Measurements from ENCODE around the gene ABCB8. TPM values are rescaled to one million over a fixed set of nuclear protein-coding genes. Genes with fewer than 3 reads are reported as not detected.

ABCB8 gene
- total RNA-seq (2022; extraction: Qiagen RNA extraction; ENCODE audit: low read depth), result 38.3 to 53.5 TPM (median 45.1 TPM) in 5 replicates

GRCh38 chr7:151028131-151028947 is at the start of gene ABCB8:
TSS of gene ABCB8 (plus strand) at chr7:151028450. CDS start at chr7:151028516, 66 bp downstream.

GRCh38 chr7:150990416-150991186 is 37.6 kb upstream of the ABCB8 start, which contains the start of gene NOS3:
TSS of gene NOS3 (plus strand) at chr7:150991017. CDS start at chr7:150993804, 2,787 bp downstream.

GRCh38 chr7:151024435-151025056 is 3.7 kb upstream of the ABCB8 start, which contains the start of gene ATG9B:
TSS of gene ATG9B (minus strand) at chr7:151024494. CDS start at chr7:151024423, 71 bp downstream.

DNA sequence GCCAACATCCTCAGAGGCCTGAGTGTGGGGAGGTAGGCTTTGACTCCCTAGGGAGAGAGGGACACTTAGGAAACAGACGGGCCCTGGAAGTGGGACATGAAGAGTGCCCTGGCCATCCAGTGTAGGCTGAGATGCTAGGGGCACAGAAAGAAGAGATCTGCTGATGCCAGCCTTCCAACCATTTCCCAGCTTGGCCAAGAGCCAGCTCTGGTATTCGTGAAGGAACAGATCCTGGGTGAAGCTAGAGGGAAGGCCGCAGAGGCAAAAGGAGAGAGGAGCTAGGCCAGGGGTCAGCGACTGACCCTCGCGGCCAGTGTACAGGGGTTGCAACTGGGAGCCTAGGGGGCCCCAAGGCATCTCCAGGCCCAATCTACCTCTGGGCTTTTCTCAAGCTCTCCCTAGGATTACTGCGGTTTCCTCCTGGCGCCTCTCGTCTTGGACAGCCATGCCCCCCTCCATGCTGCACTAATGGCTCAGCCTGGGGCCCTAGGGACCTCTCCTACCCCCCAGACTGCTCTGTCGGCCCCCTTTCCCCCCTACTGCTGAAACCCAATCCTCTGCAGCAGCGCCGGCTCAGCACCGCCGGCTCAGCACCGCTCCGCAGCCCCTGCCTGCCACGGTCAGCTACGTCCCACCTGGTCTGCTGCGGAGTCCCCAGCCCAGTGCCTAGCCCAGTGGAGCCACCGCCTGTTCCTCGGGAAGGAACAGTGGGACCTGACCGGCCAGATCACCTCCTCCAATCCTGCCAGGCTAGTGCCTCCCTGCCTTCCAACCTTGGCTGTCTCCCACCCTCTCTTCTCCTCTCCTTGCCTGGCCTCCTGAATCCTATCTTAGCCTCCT is 19.9 kb downstream of the ABCB8 start, which contains the start of gene ASIC3:
Gene ASIC3, plus strand, starts transcription at position 556 of the 840 bp plus-strand sequence. CDS start 355 bp downstream, outside the sequence.

DNA sequence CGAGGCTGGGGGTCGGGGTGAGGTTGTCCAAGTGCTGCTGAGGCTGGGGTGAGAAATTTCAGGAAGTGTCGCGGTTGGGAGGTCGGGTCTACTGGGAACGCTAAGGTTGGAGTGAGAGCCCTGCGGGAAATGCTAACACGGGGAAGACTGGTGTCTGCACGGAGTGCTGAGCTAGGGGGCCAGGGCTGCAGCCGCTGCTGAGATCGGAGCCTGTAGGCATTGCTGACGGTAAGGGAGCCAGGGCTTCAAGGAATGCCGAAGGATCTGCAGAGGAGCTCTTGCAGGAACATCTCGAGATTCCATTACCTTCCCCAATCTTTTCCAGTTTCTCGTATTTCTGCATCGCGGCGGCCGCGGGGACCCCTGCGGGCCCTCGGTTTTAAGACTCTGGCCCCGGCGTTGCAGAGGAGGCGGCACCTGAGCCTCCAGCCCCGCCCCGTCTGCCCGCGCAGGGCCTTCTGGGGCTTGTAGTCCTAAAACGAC is 29.3 kb downstream of the ABCB8 start, which contains the start of gene CDK5:
Gene CDK5, minus strand, starts transcription at position 392 of the 483 bp plus-strand sequence. Its CDS starts 49 bp downstream, at position 343.

GRCh38 chr7:151059367-151060112 is 31.3 kb downstream of the ABCB8 start, which contains the start of gene SLC4A2:
TSS of gene SLC4A2 (plus strand) at chr7:151059589. CDS start at chr7:151061988, 2,399 bp downstream.

DNA sequence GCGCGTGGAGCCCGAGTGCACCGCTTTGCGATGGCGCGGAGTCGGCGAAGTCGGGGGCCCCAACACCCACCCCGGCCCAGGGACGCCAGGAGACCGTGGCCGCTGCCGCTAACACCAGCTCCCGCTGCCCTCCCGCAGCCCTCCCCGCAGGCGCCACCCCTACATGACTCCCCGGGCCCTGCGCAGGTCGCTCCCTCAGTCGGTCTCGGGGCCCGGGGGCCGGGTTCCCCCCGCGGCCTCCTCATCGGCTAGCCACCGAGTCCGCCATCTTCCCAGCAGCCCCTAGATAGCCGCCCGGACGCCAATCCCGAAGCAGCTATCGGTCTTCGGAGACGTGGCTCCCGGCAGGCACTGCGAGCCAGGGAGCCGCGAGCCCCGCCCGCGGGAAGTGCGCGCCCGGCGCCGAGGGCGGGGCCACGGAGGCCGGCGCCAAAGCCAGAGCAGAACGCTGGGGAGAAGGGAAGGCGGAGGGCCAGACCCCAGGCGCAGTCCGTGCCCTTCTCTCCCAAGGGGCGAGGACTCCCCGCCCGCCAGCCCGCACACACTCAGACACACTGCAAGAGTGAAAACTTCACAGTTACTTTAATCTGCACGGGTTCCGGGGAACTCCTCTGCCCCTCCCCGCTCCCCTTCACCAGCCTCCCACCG is 52.4 kb downstream of the ABCB8 start, which contains the start of gene FASTK:
Gene FASTK, minus strand, starts transcription at position 288 of the 648 bp plus-strand sequence. Its CDS starts 43 bp downstream, at position 245.

GRCh38 chr7:151083071-151083823 is 55.0 kb downstream of the ABCB8 start, which contains the start of gene TMUB1:
TSS of gene TMUB1 (minus strand) at chr7:151083493. CDS start at chr7:151082563, 930 bp downstream.

GRCh38 chr7:151085691-151086620 is 57.7 kb downstream of the ABCB8 start, which contains the start of gene AGAP3:
TSS of gene AGAP3 (plus strand) at chr7:151086475. CDS start at chr7:151086742, 267 bp downstream.

Other genes with a start within 250 kb of the ABCB8 start
- gene TMEM176B, start 228.1 kb upstream of the ABCB8 start, total RNA-seq (2022; extraction: Qiagen RNA extraction; ENCODE audit: low read depth), result 0.05 to 0.28 TPM in 2 of 5 replicates, not detected in the others
- 0.03 to 0.15 TPM in 2 of 5 replicates, not detected in the others for gene TMEM176A, start 227.7 kb upstream of the ABCB8 start, total RNA-seq (2022; extraction: Qiagen RNA extraction; ENCODE audit: low read depth)
- gene AOC1, start 175.9 kb upstream of the ABCB8 start, total RNA-seq (2022; extraction: Qiagen RNA extraction; ENCODE audit: low read depth), result not detected in 5 replicates
- gene KCNH2, start 50.1 kb upstream of the ABCB8 start, total RNA-seq (2022; extraction: Qiagen RNA extraction; ENCODE audit: low read depth), result 0.40 to 0.52 TPM (median 0.47 TPM) in 5 replicates
- gene NOS3, start 37.4 kb upstream of the ABCB8 start, total RNA-seq (2022; extraction: Qiagen RNA extraction; ENCODE audit: low read depth), result 0.18 to 0.47 TPM (median 0.34 TPM) in 5 replicates
- gene ATG9B, start 4.0 kb upstream of the ABCB8 start, total RNA-seq (2022; extraction: Qiagen RNA extraction; ENCODE audit: low read depth), result 0.64 to 0.97 TPM (median 0.86 TPM) in 5 replicates
- 7.6 to 12.8 TPM (median 10.2 TPM) in 5 replicates for gene ASIC3, start 20.1 kb downstream of the ABCB8 start, total RNA-seq (2022; extraction: Qiagen RNA extraction; ENCODE audit: low read depth)
- 32.3 to 35.2 TPM (median 33.4 TPM) in 5 replicates for gene CDK5, start 29.4 kb downstream of the ABCB8 start, total RNA-seq (2022; extraction: Qiagen RNA extraction; ENCODE audit: low read depth)
- gene SLC4A2, start 31.1 kb downstream of the ABCB8 start, total RNA-seq (2022; extraction: Qiagen RNA extraction; ENCODE audit: low read depth), result 195 to 312 TPM (median 291 TPM) in 5 replicates
- gene FASTK, start 52.4 kb downstream of the ABCB8 start, total RNA-seq (2022; extraction: Qiagen RNA extraction; ENCODE audit: low read depth), result 58.0 to 84.2 TPM (median 76.7 TPM) in 5 replicates
- gene TMUB1, start 55.0 kb downstream of the ABCB8 start, total RNA-seq (2022; extraction: Qiagen RNA extraction; ENCODE audit: low read depth), result 35.5 to 58.8 TPM (median 56.8 TPM) in 5 replicates
- 54.6 to 71.6 TPM (median 67.0 TPM) in 5 replicates for gene AGAP3, start 58.0 kb downstream of the ABCB8 start, total RNA-seq (2022; extraction: Qiagen RNA extraction; ENCODE audit: low read depth)
- not detected in 5 replicates for gene GBX1, start 139.2 kb downstream of the ABCB8 start, total RNA-seq (2022; extraction: Qiagen RNA extraction; ENCODE audit: low read depth)
- gene ASB10, start 158.8 kb downstream of the ABCB8 start, total RNA-seq (2022; extraction: Qiagen RNA extraction; ENCODE audit: low read depth), result not detected in 5 replicates
- not detected in 5 replicates for gene H2BK1, start 182.0 kb downstream of the ABCB8 start, total RNA-seq (2022; extraction: Qiagen RNA extraction; ENCODE audit: low read depth)
- 69.2 to 73.0 TPM (median 70.1 TPM) in 5 replicates for gene ABCF2, start 198.8 kb downstream of the ABCB8 start, total RNA-seq (2022; extraction: Qiagen RNA extraction; ENCODE audit: low read depth)
- gene CHPF2, start 204.0 kb downstream of the ABCB8 start, total RNA-seq (2022; extraction: Qiagen RNA extraction; ENCODE audit: low read depth), result 39.4 to 53.0 TPM (median 48.5 TPM) in 5 replicates
- 8.9 to 12.0 TPM (median 11.2 TPM) in 5 replicates for gene SMARCD3, start 220.2 kb downstream of the ABCB8 start, total RNA-seq (2022; extraction: Qiagen RNA extraction; ENCODE audit: low read depth)